ENCODE data around the gene FANCC. TPM values are rescaled to one million over a fixed set of nuclear protein-coding genes. Genes with fewer than 3 reads are reported as not detected.
A peak's percentile ranks its signal among the peaks of the same experiment; 100 is the strongest.

The FANCC gene, protein sequence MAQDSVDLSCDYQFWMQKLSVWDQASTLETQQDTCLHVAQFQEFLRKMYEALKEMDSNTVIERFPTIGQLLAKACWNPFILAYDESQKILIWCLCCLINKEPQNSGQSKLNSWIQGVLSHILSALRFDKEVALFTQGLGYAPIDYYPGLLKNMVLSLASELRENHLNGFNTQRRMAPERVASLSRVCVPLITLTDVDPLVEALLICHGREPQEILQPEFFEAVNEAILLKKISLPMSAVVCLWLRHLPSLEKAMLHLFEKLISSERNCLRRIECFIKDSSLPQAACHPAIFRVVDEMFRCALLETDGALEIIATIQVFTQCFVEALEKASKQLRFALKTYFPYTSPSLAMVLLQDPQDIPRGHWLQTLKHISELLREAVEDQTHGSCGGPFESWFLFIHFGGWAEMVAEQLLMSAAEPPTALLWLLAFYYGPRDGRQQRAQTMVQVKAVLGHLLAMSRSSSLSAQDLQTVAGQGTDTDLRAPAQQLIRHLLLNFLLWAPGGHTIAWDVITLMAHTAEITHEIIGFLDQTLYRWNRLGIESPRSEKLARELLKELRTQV
- 10 to 100 TPM; 21.1 to 22.3 (median 22.3) TPM for polyA plus RNA-seq (ENCODE audit: insufficient read length in 3 of 3)

DNA sequence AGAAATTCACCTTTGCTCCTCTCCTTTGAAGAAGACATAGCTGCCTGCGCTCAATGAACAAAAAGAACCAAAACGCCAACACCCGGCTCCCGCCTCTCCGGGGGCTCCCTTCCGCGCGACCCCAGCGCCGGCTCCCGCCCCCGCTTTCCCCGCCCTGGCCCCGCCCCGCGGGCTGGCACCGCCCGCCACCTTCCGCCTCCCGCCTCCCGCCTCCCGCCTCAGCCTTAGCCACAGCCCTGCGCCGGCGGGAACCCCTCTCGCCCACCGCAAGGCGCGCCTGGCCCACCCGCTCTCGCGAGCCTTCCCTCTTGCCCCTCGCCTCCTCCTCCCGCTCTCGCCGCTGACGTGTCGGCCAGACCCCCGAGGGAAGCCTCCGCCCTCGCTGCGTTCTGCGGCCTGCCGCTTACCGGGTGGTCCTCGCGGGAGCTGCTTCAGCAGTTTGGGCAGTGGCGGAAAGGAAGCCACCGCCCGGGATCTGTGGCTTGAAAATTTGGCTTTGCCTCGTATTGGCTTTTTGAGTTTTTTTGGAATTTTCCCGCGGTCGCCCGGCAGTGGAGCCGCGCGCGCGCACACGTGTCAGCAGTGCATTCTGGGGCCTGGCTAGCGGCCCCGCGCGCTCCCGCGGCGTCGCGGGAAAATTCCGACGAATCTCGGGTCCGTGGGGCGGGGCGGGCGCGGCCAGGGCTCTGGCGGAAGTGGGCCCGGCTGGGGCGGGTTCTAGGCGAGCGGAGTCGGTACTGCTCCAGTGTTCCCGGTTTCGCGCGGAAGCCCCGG is at the start of gene FANCC:
Gene FANCC, minus strand, starts transcription at position 591 of the 774 bp plus-strand sequence. CDS start 68,418 bp downstream, outside the sequence.
- DNase-seq (ENCODE audit: low read depth in 3 of 3, low spot score in 2 of 3), result peak; percentile 83 to 85 (median 84)

GRCh38 chr9:95366731-95367325 is 49.3 kb upstream of the FANCC start:
- DNase-seq (ENCODE audit: low read depth in 3 of 3, low spot score in 2 of 3), result no peak

GRCh38 chr9:95365766-95366165 is 48.3 kb upstream of the FANCC start:
- DNase-seq (ENCODE audit: low read depth in 3 of 3, low spot score in 2 of 3), result no peak

DNA sequence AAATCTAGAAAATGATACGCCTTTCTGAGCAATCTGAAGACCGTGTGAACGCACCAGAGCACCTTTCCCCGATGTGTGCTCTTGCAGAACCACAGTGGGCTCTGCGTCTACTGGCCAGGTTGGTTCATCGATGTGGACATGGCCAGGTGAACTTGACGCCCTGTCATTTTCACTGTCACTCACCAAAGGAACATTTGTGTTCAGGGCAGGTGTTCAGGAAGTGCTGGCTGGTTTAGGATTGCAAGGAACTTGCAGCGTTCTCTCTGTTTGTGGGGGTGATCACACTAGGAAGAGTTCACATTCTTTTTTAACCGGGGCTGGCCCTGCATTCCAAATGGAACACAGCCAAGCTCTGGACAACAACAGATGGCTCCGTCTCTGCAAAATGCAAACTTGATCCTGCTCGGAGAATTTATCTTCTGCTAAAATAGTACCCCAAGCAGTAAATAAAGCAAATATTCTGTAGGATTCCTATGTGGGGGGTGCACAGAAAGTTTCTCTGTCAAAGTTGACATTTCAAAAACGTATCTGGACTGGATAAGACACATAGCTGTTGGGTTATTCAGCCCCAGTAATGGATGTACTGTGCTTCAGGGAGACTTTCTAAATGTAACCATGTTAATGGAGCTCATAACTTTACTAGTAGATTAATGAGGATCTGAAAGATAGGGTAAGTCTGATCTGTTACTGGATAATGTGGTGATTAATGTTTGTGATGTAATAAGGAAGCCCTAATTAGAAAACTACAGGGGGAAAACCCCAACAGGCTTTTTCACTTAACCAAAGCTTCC is 45.7 kb upstream of the FANCC start:
- DNase-seq (ENCODE audit: low read depth in 3 of 3, low spot score in 2 of 3), result no peak

- no peak for DNase-seq (ENCODE audit: low read depth in 3 of 3, low spot score in 2 of 3)
These were observed 43.4 kb upstream of the FANCC start for GRCh38 chr9:95360866-95361265.

DNA sequence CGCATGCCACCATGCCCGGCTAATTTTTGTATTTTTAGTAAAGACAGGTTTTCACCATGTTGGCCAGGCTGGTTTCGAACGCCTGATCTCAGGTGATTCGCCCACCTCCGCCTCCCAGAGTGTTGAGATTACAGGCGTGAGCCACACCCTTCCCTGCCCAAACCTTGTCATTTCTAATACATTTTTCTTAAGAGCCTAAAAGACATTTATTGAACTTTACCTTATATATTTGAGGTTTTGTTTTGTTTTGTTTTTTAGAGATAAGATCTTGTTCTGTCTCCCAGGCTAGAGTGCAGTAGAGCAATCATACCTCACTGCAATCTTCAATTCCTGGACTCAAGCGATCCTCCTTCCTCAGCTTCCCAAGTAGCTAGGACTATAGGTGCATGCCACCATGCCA is 39.8 kb upstream of the FANCC start:
- DNase-seq (ENCODE audit: low read depth in 3 of 3, low spot score in 2 of 3), result no peak

- DNase-seq (ENCODE audit: low read depth in 3 of 3, low spot score in 2 of 3), result no peak
These were observed 38.0 kb upstream of the FANCC start for GRCh38 chr9:95355500-95355899.

DNA sequence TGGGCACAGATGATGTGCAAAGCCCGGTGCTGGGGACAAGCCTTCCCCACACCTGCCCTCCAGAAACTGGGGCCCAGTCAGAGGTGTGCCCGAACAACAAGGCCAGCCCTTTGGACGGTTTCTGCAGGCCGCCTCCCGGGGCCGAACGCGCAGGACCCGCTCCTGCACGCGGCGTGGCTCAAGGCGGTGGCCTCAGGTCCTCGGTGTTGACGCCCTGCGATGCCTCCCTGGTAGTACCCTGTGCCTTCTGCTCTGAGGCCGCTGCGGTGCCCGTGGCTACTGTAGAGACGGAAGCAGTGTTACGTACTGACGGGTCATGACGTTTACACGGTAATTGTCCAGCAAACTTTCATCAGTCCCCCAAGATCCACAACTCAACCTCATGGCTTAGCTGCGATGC is 33.5 kb upstream of the FANCC start:
- no peak for DNase-seq (ENCODE audit: low read depth in 3 of 3, low spot score in 2 of 3)

- no peak for DNase-seq (ENCODE audit: low read depth in 3 of 3, low spot score in 2 of 3)
These were observed 32.8 kb upstream of the FANCC start for GRCh38 chr9:95350266-95350665.

DNA sequence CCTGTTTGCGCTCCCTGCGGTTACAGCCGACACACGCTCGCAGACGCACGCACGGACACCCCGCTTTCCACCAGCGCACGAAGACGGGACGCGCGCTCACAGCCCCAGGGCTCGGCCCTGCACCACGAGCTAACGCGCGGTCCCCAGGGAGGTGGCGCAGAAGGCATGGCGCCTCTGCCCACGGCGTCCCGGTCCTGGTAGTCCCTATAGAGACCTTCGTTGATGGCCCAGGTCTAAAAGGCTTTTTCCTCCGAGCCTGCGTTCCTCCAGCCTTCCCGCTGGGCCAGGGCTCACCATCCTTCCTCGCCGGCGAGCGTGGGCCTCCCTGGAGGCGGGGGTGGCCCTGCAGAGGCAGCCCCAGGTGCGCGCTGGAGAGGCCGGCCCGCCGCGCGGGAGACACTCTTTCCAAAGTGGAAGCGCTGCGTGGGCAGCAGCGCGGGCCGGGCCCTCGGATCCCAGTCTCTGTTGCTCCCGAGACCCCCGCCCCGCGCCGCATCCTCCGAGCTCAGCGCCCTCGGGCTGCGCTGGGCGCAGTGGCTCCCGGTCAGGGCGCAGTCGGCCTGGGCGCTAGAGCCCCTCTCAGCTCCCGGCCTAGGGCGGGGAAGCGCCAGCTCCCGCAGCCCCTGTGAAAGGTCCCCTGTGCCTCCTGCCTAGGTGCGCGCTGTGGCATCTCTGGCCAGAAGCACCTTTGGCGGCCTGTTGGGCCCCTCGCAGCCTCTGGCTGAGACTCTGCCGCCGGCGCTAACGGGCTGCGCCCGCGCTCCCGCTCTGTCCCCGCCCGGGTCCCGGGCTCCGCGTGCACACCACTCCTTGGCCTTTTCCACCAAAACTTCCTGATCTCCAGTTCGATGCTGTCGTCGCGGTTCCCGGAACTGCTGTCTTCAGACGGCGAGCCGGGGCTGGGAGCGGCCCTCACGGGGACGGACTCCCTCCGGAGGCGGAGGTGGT is 31.9 kb upstream of the FANCC start:
- no peak for DNase-seq (ENCODE audit: low read depth in 3 of 3, low spot score in 2 of 3)

- DNase-seq (ENCODE audit: low read depth in 3 of 3, low spot score in 2 of 3), result no peak
These were observed 28.5 kb upstream of the FANCC start for GRCh38 chr9:95346021-95346420.

DNA sequence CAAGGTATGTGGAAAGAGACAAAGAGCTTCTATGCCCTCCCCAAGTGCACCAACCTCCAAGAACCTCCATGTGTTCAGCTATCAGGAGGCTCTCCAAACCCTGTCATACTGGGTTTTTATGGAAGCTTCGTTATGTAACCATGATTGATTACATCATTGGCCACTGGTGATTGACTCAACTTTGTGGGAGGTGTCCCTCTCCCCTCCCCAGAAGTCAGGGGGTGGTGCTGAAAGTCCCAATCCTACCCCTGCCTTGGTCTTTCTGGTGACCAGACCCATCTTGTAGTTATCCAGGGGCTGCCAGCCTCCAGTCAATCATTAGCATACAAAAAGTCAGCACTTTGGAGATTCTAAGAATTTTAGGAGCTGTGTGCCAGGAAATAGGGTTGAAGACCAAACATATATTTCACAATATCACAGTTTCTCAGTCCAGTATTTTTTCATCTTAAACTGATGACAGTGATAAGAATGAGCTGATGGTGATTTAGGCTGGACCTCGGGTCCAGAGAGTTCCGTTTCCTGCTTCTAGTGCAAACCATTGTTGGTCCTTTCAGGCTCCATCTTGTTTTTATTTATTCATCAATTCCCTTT is 27.3 kb upstream of the FANCC start:
- DNase-seq (ENCODE audit: low read depth in 3 of 3, low spot score in 2 of 3), result no peak

- DNase-seq (ENCODE audit: low read depth in 3 of 3, low spot score in 2 of 3), result no peak
These were observed 26.3 kb upstream of the FANCC start for GRCh38 chr9:95343725-95344287.

DNA sequence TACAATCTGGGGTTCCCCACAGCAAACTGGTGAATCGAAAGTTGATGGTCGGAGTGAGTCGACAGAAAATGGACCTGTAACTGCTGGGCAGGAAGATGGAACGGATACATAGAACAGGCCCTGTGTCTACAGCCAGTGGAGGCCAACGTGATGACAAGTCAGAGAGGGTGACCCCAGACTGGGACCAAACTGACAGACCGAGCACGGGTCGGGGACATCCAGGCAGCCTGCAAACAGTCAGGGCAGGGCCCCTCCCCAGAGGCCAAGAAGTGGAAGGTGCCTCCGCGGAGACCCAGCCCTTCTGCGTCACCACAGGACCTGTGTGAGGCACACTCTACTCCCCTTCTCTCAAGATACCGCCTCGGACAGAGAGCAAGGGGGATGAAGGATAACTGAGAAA is 25.1 kb upstream of the FANCC start:
- no peak for DNase-seq (ENCODE audit: low read depth in 3 of 3, low spot score in 2 of 3)

DNA sequence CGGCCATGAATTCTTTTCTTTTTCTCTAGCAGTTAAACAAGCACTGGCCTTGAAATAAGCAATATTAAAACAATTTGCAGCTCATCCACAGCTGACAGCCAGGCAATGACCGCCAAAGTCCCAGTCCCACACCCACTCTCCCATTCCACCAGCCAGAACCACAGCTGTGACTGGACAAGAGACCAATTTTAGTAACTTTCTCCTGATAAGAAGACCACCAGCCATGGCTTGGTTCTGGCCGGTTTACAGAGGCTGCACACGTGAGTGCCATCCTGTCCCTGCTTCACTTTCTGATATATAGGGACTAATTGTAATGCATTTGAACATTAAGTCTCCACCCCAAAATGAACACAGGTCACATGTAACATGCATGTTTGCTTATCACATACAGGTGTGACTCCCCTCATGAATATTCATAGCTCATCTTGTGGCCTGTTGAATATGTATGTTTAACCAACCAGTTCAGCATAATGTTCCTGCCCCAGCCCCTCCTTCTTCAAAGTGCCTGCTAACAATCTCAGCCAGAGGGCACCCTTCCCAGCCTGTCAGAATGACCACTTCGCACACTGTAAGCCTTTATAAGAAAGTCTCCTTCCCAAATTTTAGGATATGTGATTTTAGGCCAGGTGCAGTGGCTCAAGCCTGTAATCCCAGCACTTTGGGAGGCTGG is 23.9 kb upstream of the FANCC start:
- DNase-seq (ENCODE audit: low read depth in 3 of 3, low spot score in 2 of 3), result no peak

DNA sequence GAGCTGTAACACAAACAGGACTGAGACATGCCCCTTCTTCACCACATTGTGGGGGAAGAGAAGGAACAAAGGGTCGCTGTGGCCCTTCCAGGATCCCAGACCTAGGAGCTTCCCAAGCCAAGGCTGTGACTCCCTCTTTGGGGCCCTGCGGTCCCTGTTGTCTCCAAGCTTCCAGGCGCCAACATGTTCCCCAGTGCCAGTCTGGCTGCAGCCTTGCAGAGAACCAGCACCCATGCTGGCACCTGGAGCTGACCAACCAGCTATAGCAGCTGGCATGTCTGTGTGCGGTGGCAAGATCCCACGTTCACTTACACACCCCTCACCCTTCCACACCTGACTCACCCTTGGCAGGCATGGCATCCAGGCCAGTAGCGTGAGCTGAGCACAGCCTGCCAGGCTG is 20.7 kb upstream of the FANCC start:
- DNase-seq (ENCODE audit: low read depth in 3 of 3, low spot score in 2 of 3), result no peak

GRCh38 chr9:95336281-95336680 is 18.8 kb upstream of the FANCC start:
- DNase-seq (ENCODE audit: low read depth in 3 of 3, low spot score in 2 of 3), result no peak

DNA sequence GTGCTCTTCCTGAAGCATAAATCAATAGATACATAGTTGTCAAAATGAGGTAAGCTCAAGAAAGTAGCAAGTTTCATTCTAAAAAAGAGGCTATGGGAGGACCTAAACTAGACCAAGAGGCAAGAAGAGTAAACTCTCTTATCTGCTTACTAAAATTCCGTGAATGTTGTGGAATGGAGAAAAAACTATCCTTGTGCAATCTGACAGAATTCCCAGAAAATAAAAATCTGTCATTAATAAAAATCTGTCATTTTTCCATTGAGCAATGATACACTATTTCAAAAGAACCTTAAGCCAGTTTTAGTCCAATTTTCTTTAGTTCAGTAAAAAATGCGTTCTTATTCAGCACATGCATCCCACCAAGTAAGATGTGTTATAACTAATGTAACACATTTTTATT is 15.9 kb upstream of the FANCC start:
- no peak for DNase-seq (ENCODE audit: low read depth in 3 of 3, low spot score in 2 of 3)

All from right renal cortex interstitium (tissue), 3 donors.